ENCODE results near the gene WHRN. TPM values are rescaled to one million over a fixed set of nuclear protein-coding genes. Genes with fewer than 3 reads are reported as not detected.
A peak's percentile ranks its signal among the peaks of the same experiment; 100 is the strongest.

Gene WHRN
- total RNA-seq, 2 donors from 2014 or later, result 2.6 to 8.2 TPM

GRCh38 chr9:114409103-114409780 lies 96.0 kb downstream of the WHRN start:
- H3K27me3 ChIP-seq, result no peaks in the 10 kb centered on the region
- no peak for TF ChIP-seq CTCF (IDR thresholded peaks at IDR 0.05)
- H3K27ac ChIP-seq, result no peak overlapping the region
- no peak for DNase-seq (ENCODE audit: low spot score)
- no peaks in the 10 kb centered on the region for H3K4me1 ChIP-seq
- no peaks in the 10 kb centered on the region for H3K9me3 ChIP-seq
- H3K4me3 ChIP-seq, result no peak overlapping the region
- H3K36me3 ChIP-seq, result no peaks in the 10 kb centered on the region

GRCh38 chr9:114408645-114409044 lies 96.6 kb downstream of the WHRN start:
- Histone ChIP-seq H3K4me3 (no peak overlapping the region), H3K4me1 (no peaks in the 10 kb centered on the region), H3K36me3 (no peaks in the 10 kb centered on the region), H3K27me3 (no peaks in the 10 kb centered on the region), H3K27ac (no peak overlapping the region), H3K9me3 (no peaks in the 10 kb centered on the region)
- TF ChIP-seq CTCF (IDR thresholded peaks at IDR 0.05), result no peak
- DNase-seq (ENCODE audit: low spot score), result no peak

DNA sequence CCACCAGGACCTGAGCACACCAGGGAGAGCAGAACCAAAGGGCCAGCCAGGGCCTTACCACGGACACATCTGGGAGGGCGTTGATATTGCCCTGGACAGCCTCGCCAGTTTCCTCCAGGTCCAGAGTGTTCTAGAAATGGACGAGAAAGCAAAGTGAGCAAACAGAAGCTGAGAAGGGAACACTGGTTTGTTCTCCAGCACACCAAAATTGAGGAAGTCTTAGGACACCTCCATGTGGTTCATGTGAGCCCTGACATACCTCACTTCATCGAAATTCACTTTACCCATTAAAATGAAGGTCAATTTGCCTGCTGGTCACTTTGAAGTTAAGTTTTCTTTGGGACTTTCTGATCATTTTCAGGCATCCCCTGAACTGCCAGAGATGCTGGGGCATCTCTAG lies 97.4 kb downstream of the WHRN start:
- no peaks in the 10 kb centered on the region for H3K27me3 ChIP-seq
- TF ChIP-seq CTCF (IDR thresholded peaks at IDR 0.05), result no peak
- H3K36me3 ChIP-seq, result no peaks in the 10 kb centered on the region
- no peaks in the 10 kb centered on the region for H3K9me3 ChIP-seq
- no peak overlapping the region for H3K27ac ChIP-seq
- no peak overlapping the region for H3K4me3 ChIP-seq
- DNase-seq (ENCODE audit: low spot score), result no peak
- no peaks in the 10 kb centered on the region for H3K4me1 ChIP-seq

DNA sequence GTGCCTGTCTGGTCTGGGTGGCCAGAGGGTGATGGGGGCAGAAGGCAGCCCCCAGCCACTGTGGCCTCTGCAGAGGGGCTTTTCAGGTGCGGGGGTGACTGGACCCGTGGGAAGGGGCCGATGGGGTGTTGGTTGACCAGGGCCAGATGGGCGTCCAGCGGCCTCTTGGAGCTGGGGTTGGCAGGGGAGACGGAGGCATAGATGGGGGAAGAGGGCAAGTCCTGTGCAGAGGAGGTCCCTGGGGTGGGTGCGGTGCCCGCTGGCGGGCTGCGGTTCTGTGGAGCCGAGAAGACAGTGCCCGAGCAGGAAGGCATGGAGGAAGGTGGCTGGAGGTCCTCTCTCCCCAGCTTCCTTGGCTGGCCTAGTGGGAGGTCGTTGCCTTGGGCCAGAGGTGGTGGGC lies 98.8 kb downstream of the WHRN start:
- Histone ChIP-seq H3K4me3 (no peak overlapping the region), H3K4me1 (no peaks in the 10 kb centered on the region), H3K27me3 (no peaks in the 10 kb centered on the region), H3K27ac (no peak overlapping the region), H3K36me3 (no peaks in the 10 kb centered on the region), H3K9me3 (no peaks in the 10 kb centered on the region)
- no peak for TF ChIP-seq CTCF (IDR thresholded peaks at IDR 0.05)
- DNase-seq (ENCODE audit: low spot score), result no peak

DNA sequence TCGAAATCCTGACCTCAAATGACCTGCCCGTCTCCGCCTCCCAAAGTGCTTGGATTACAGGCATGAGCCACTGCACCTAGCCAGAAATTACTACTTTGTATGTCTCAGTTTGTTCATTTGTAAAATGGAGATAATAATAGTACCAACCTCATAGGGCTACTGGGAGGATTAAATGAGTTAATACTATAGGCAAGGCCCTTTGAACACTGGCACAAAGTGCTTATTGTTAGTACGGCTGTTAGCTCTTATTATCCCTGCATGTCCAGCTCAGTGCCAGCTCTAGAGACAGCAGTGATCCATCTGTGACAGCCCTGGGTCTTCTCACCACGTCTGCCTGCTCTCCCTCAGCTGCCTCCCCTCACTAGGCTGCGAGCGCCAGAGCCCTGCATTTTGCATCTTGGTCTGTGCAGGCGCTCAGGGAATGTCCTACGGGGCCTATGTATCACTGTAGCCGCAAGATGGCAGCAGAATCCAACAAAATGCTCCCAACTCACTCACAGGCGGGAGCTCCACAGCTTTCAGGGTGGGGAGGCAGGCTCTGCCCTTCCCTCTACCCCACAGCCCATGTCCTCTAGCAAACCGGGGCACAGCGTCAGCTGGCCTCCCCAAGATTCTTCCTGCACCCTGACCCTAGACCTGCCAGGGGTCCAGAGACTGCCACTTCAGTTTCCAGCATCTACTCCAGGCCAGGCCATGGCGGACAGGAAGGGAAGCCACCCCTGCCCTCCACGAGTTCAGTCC lies 99.8 kb downstream of the WHRN start:
- Histone ChIP-seq H3K4me3 (no peak overlapping the region), H3K4me1 (no peaks in the 10 kb centered on the region), H3K36me3 (no peaks in the 10 kb centered on the region), H3K27me3 (no peaks in the 10 kb centered on the region), H3K9me3 (no peaks in the 10 kb centered on the region), H3K27ac (no peak overlapping the region)
- peak; percentile 74 for DNase-seq (ENCODE audit: low spot score)
- peak; percentile 70 to 89 for TF ChIP-seq CTCF (IDR thresholded peaks at IDR 0.05)

All from right atrium auricular region (tissue), 2 donors.